Activated T-cell treated with anti-CD3 and anti-CD28 coated beads, Interleukin-2, amount 50 U/mL, for 48 hours (primary cell): Measurements from ENCODE around the gene TSC2.

ENCODE experiments used
- DNase-seq, 2 experiments: peaks; one replicate each; pipeline ENCODE4 v3.0.0-alpha.2; 2020

The TSC2 gene

DNA sequence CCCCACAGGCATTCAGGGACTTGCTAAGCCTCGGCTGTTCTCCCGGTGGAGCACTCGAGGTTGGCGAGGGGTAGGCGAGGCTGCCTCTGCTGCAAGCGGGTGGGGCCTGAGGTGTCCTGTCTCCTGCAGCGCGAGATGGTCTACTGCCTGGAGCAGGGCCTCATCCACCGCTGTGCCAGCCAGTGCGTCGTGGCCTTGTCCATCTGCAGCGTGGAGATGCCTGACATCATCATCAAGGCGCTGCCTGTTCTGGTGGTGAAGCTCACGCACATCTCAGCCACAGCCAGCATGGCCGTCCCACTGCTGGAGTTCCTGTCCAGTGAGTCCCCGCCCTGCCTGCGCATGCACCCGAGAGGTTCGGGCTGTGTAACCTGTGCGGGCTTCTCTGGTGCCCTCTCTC, 26.3 kb downstream of the TSC2 start:
- no peak for DNase-seq

DNA sequence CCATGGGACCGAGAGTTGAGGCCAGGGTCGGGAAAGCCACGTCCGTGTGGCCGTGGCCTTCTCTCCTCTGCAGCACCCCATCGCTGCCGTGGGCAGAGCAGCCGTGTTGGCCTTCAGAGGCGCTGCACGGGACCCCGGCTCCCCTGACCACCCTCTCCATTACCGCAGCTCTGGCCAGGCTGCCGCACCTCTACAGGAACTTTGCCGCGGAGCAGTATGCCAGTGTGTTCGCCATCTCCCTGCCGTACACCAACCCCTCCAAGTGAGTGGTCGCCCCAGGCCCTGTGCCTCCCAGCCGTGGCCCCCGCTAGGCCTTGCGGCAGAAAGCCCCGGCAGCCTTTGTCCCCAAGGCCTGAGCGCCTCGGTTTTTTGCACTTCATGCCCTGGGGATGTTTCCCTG, 27.8 kb downstream of the TSC2 start:
- no peak for DNase-seq

DNA sequence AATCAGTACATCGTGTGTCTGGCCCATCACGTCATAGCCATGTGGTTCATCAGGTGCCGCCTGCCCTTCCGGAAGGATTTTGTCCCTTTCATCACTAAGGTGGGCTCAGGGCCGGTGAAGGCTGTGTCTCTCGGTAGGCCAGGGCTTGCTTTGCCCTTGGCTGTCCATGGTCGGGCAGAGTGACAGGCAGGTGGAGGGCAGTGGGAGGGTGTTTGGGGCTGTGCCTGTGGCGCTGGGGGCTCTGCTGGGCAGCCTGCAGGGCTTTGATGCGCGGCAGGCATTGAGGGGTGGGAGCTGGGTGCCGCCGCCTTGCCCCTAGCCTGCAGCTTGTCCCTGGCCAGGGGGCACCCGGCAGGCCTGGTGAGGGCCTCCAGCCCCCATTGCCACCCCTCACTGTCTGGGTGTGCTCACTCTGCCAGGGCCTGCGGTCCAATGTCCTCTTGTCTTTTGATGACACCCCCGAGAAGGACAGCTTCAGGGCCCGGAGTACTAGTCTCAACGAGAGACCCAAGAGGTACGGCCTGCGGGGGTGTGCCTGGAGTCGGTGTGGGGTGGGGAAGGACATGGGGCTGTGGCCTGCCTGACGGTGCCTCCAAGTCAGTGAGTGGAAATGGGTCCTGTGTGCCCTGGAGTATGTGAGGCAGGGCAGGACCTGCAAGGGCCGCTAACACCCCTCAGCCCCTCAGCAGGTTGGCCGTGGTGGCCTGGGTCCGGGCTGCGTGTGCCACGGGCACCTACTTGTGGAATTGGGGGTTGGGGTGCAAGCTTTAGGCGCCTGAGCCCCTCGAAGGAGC, 28.5 kb downstream of the TSC2 start:
- DNase-seq: no peak

GRCh38 chr16:2077016-2077415, 29.2 kb downstream of the TSC2 start:
- DNase-seq: no peak

GRCh38 chr16:2077696-2078095, 29.9 kb downstream of the TSC2 start:
- no peak for DNase-seq

DNA sequence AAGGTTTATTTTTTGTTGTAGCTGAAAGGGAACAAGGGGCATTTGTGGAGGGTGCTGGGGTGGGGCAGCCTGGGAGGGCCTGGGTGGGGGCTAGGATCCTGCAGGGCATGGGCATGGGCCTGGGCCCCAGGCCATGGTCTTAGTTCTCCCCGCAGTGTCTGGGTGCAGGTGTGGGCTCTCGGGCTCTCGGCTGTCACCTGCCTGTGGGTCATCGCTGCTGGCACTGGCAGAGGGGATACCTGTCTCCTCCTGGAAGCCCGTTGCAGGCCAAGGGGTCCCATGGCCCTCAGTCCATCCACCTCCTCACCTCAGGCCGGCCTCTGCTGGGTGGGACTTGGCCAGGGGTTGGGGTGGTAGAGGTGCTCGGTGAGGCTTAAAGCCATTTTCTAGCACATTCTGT, 30.3 kb downstream of the TSC2 start:
- DNase-seq: no peak

DNA sequence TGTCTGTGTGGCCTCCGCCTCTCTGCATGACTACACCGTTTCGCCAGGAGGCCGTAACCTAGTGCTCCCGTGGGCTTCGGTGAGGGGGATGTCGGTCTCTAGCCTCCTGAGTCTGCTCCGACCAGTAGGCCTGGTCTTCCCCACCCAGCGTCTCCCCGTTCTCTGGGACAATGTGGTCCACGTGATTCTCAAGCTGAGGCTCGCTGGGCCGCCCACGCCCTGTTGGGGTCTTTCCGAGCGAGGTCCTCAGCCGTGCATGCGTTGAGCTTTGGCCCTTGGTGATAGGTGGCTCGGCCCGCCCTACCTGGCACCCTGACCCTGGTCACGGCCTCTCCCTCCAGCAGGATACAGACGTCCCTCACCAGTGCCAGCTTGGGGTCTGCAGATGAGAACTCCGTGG, 30.9 kb downstream of the TSC2 start:
- no peak for DNase-seq

- no peak for DNase-seq
Observed at GRCh38 chr16:2079311-2079800, 31.6 kb downstream of the TSC2 start.

GRCh38 chr16:2079991-2080390, 32.2 kb downstream of the TSC2 start:
- no peak for DNase-seq

DNA sequence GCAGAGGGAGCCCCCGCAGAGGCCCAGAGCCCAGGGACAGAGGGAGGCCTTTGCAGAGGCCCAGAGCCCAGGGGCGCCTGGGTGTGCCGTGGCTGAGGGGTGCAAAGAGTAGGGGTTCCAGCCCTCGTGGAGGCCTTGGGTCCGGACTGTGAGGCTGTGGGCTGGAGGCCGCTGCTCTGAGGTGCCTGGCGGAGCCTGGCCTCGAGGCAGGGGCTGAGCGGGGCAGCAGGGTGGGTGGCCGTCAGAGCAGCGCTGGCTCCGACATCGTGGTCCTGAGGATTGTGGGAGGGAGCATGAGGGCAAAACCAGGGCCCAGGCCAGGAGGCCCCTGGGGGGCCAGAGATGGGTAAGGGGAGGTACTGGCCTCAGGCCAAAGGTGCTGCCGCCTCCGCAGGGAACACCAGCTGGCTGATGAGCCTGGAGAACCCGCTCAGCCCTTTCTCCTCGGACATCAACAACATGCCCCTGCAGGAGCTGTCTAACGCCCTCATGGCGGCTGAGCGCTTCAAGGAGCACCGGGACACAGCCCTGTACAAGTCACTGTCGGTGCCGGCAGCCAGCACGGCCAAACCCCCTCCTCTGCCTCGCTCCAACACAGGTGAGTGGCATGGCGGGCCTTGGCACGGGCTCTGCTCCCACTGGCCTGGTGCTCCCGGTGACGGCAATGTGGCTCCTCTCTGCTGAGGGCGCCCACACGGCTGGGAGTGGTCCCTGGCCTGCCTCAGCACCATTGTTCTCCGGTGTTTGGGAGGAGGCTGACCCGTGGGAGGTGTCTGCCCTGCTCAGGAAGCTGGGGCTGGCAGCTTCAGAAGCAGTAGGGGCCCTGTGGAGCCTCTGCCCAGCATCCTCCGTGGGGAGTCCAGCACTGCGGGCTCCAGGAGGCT, 33.7 kb downstream of the TSC2 start:
- no peak for DNase-seq

DNA sequence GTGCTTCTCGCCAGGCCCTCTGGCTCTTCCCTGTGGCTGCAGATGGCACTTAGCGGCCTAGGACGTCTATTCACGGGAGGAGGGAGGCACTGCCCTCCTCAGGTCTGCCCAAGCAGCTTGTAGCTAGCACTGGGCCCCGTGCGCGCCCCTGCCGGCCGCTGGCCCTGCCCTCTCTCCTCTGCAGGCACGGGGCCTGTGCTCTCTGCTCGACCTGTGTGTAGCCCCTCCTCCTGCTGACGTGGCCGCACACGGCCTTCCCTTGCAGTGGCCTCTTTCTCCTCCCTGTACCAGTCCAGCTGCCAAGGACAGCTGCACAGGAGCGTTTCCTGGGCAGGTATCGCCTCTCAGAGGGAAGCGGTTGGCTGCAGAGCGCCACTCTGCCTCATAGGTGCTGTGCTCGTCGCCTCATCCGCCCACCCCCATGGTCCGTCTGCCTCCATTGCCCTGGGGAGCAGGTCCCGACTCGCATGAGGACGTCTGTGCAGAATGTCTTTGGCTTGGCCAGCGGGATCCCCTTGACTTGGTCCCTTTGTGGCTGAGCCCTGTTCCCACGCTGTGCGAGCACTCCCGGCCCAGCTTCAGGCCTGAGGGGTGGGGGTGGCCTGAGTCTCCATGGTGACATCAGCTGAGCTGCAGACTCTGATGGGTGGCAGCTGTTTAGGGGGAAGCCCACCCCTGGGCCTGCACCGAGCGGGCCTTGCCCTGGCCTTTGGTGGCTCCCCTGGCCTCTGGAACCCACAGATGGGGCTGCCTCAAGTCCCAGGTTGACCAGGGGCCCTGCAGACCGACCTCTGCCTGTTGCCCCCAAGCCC, 34.6 kb downstream of the TSC2 start:
- DNase-seq: no peak

DNA sequence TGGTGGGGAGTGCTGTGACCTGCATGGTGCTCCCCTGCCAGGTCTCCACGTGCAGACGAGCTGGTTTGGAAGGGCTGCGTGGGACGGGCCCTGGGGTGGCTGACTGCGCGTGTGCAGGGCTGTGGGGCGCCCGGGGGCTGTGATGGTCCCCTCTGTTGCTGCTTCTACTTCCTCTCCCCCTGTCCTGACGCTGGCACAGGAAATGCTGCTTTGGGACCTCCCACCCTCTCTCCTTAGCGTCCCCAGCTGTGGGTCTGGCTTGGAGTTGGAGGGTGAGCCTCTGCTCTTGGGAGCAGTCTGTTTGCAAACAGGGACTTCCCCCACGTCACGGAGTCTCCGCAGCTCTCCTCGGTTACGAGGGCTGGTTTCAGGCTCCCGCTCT, 35.2 kb downstream of the TSC2 start:
- DNase-seq: no peak

GRCh38 chr16:2083409-2083808, 35.6 kb downstream of the TSC2 start:
- DNase-seq: no peak

DNA sequence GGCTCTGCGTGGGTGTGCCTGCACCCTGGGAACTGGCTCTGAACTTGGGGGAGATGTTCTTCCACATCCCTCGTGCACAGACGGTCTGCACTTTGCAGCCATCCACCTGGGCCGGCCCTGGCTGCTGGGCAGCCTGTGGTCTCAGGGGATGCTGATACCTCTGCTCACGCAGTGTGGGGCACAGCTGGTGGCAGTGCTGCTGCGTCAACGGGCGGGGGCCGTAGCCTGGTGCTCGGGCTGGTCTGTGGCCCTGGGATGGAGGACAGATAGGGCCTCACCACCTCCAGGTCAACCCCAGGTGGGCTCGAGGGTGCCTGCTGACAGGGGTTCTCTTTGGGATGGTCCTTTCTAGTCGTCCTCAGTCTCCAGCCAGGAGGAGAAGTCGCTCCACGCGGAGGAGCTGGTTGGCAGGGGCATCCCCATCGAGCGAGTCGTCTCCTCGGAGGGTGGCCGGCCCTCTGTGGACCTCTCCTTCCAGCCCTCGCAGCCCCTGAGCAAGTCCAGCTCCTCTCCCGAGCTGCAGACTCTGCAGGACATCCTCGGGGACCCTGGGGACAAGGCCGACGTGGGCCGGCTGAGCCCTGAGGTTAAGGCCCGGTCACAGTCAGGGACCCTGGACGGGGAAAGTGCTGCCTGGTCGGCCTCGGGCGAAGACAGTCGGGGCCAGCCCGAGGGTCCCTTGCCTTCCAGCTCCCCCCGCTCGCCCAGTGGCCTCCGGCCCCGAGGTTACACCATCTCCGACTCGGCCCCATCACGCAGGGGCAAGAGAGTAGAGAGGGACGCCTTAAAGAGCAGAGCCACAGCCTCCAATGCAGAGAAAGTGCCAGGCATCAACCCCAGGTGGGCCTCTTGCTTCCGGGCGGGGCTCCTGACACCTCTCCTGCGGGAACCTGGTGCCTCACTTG, 36.3 kb downstream of the TSC2 start:
- no peak for DNase-seq

DNA sequence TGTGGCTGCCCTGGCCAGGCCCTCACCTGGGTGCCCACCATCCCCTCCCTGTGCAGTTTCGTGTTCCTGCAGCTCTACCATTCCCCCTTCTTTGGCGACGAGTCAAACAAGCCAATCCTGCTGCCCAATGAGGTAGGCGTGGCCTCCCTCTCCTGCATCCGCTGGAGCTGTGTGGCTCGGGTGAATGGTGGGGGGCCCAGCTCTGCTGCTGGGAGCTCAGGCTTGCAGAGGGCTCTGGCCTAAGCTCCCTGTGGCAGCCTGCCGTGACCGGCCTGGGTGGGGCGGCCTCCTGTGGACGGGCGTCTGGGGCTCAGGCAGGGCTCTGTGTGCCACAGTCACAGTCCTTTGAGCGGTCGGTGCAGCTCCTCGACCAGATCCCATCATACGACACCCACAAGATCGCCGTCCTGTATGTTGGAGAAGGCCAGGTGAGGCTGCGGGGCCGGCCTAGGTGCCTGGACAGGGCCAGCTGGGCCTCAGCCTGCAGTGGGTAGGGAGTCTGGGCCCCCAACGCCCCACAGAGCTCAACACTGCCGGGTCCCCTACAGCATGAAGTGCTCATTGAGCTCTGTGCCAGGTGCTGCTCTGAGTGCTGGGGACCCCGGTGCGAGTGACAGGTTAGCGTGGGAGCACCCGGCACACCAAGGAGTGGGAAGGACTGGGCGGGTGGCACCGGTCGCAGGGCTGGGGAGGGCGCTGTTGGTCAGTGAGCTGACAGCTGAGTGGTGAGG, 37.3 kb downstream of the TSC2 start:
- DNase-seq: no peak

DNA sequence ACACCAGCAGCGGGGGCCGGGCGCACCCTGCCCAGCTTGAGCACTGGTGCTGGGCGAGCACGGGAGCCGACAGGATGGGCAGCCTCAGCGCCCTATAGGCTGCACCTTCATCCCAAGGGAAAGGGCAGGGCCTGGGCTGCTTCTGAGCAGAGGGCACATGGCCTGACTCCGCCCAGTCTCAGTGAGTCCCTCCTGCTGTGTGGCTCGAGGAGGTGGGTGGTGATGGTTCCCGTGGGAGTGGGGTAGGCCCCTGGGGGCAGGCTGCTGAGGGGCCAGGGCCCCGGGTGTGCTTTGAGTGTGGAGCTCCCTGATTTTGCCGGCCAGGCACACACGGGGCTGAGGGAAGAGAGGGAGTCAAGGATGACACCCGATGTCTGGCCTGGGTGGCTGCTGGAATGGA, 37.9 kb downstream of the TSC2 start:
- DNase-seq: no peak

GRCh38 chr16:2086106-2086742, 38.4 kb downstream of the TSC2 start:
- no peak for DNase-seq

DNA sequence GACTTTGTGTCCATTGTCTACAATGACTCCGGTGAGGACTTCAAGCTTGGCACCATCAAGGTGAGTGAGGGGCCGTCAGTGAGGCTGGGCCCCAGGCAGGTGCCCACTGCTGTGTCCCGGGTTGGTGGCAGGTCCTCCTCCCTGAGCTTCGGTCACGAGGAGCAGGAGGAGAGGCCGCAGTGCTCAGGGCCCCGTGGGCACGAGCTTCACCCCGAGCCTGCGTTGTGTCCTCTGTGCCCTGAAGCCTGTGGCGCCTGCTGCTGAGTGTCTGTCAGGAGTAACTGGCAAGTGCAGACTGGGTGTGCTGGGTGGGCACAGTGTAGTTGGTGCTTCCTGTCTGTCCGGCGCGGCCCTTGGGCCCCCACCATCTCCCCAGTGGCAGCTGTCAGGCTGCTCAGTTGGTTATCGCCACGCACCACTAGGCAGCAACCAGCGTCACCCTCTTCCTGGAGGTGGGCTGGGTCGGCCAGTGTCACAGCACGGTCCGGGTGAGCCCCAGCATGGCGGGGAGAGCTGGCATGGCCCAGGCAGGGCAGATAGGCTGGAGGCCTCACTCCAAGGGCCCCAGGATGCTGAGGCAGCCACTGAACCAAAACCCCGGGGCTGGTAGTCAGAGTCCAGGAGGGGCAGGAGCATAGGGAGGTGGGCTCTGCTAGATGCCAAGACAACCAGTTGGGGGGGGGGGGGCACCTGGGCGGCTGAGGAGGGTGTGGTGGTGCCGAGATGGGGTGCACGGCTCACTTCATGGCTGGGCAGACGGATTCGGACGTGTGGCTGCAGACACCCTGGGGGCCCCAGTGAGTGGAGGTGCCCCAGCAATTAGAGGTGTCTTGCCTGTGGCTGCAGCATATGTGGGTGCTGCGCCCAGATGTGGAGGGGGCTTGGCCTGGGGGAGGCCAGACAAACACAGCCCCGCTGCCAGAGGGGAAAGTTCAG, 39.3 kb downstream of the TSC2 start:
- no peak for DNase-seq

DNA sequence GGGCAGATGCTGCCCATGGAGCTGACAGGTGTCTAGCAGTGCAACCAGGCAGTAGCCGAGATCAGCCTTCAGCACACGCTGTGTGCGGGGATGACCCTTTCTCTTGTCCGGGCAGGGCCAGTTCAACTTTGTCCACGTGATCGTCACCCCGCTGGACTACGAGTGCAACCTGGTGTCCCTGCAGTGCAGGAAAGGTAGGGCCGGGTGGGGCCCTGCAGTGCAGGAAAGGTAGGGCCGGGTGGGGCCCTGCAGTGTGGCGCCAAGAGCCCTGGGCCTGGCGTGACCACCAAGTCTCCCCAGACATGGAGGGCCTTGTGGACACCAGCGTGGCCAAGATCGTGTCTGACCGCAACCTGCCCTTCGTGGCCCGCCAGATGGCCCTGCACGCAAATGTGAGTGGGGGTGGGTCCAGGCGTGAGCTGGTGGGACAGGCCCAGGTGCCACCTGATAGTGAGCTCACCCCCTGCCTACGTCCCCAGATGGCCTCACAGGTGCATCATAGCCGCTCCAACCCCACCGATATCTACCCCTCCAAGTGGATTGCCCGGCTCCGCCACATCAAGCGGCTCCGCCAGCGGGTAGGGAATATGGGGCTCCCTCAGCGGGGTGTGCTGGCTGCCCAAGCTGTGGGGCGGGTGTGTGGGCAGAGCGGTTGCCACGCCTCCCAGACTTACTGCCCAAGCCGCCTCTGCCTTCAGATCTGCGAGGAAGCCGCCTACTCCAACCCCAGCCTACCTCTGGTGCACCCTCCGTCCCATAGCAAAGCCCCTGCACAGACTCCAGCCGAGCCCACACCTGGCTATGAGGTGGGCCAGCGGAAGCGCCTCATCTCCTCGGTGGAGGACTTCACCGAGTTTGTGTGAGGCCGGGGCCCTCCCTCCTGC, 40.2 kb downstream of the TSC2 start:
- DNase-seq: no peak
